Neural cell (in vitro differentiated cells): ENCODE data around the gene GANC. TPM values are rescaled to one million over a fixed set of nuclear protein-coding genes. Genes with fewer than 3 reads are reported as not detected.

Experiments used
- H2AFZ ChIP-seq: fragments of 200-600, 300-800 bp; sonication (generic), shearing (Covaris generic); 2 replicates; pipeline ENCODE4 v1.6.0; 2014; ENCODE audit warnings: low read depth, mild to moderate bottlenecking, antibody characterized with exemption, low read length, moderate library complexity
- H3F3A ChIP-seq: fragments of 200-600 bp; shearing (Covaris generic); 2 replicates; pipeline ENCODE4 v1.6.1; 2016; ENCODE audit warnings: mild to moderate bottlenecking, moderate library complexity, mixed read lengths, antibody characterized with exemption, low read length; ENCODE audit not compliant: insufficient read depth, poor library complexity, severe bottlenecking
- H3K27ac ChIP-seq: fragments of 200-600, 300-800 bp; sonication (generic), shearing (Covaris generic); 2 replicates; pipeline ENCODE4 v1.5.1; 2014; ENCODE audit warnings: mild to moderate bottlenecking, low read length, moderate library complexity
- H3K27me3 ChIP-seq: fragments of 300-800, 200-600 bp; sonication (generic), shearing (Covaris generic); 2 replicates; pipeline ENCODE4 v1.6.0; 2014; ENCODE audit warnings: mild to moderate bottlenecking, low read depth, low read length, moderate library complexity; ENCODE audit not compliant: insufficient read depth
- H3K36me3 ChIP-seq: fragments of 300-800, 200-600 bp; sonication (generic), shearing (Covaris generic); 2 replicates; pipeline ENCODE4 v1.5.1; 2014; ENCODE audit warnings: mild to moderate bottlenecking, antibody characterized with exemption, low read length, moderate library complexity; ENCODE audit not compliant: insufficient read depth
- H3K4me2 ChIP-seq: fragments of 300-800, 200-600 bp; sonication (generic), shearing (Covaris generic); 2 replicates; pipeline ENCODE4 v1.6.0; 2014; ENCODE audit warnings: mild to moderate bottlenecking, low read length
- H3K4me3 ChIP-seq: fragments of 300-800, 200-600 bp; sonication (generic), shearing (Covaris generic); 2 replicates; pipeline ENCODE4 v1.5.1; 2014; ENCODE audit warnings: mild to moderate bottlenecking, low read length, moderate library complexity
- H3K79me2 ChIP-seq: fragments of 200-600 bp; shearing (Covaris generic); replicated peaks from 2 replicates; pipeline ENCODE4 v1.6.0; 2014; ENCODE audit warnings: mild to moderate bottlenecking, low read length, moderate library complexity; ENCODE audit not compliant: insufficient read depth
- H3K9ac ChIP-seq: fragments of 300-800, 200-600 bp; sonication (generic), shearing (Covaris generic); 2 replicates; pipeline ENCODE4 v1.6.1; 2016; ENCODE audit warnings: mild to moderate bottlenecking, low read length, mixed read lengths
- H3K9me2 ChIP-seq: fragments of 200-600 bp; shearing (Covaris generic); 2 replicates; pipeline ENCODE4 v1.6.1; 2016; ENCODE audit warnings: mild to moderate bottlenecking, low read length, mixed read lengths; ENCODE audit not compliant: insufficient read depth
- H3K9me3 ChIP-seq: fragments of 200-600, 300-800 bp; sonication (generic), shearing (Covaris generic); 2 replicates; pipeline ENCODE4 v1.6.1; 2016; ENCODE audit warnings: mild to moderate bottlenecking, mixed run types, low read length, moderate library complexity, mixed read lengths
- H4K20me1 ChIP-seq: fragments of 200-600 bp; shearing (Covaris generic); 2 replicates; pipeline ENCODE4 v1.6.1; 2016; ENCODE audit warnings: mild to moderate bottlenecking, mixed run types; ENCODE audit not compliant: insufficient read depth
- EP300 ChIP-seq: fragments of 450-650 bp; conservative IDR thresholded peaks from 2 replicates; pipeline ENCODE4 v1.6.1; 2014; ENCODE audit warnings: antibody characterized with exemption, mild to moderate bottlenecking, moderate library complexity; ENCODE audit not compliant: poor library complexity, severe bottlenecking
- EZH2 ChIP-seq: fragments of 200-600, 300-800 bp; shearing (Covaris generic), sonication (generic); IDR thresholded peaks from 2 replicates; pipeline ENCODE4 v1.6.1; 2014; ENCODE audit warnings: antibody characterized with exemption, low read length, borderline replicate concordance, mild to moderate bottlenecking; ENCODE audit not compliant: insufficient read depth, poor library complexity, severe bottlenecking
- MXI1 ChIP-seq: fragments of 450-650 bp; conservative IDR thresholded peaks from 2 replicates; pipeline ENCODE4 v1.6.1; 2014; ENCODE audit warnings: antibody characterized with exemption, mild to moderate bottlenecking; ENCODE audit not compliant: poor library complexity, severe bottlenecking
- POLR2AphosphoS5 ChIP-seq: IDR thresholded peaks from 2 replicates; pipeline ENCODE4 v1.6.1; 2012
- RAD21 ChIP-seq: fragments of 450-650 bp; conservative IDR thresholded peaks from 2 replicates; pipeline ENCODE4 v1.6.1; 2014; ENCODE audit warnings: antibody characterized with exemption, mild to moderate bottlenecking, moderate library complexity
- REST ChIP-seq: IDR thresholded peaks from 2 replicates; pipeline ENCODE4 v1.6.1; 2012; ENCODE audit warnings: borderline replicate concordance
- SMC3 ChIP-seq: fragments of 450-650 bp; conservative IDR thresholded peaks from 2 replicates; pipeline ENCODE4 v1.6.1; 2014; ENCODE audit warnings: antibody characterized with exemption, mild to moderate bottlenecking, moderate library complexity; ENCODE audit not compliant: poor library complexity
- TAF1 ChIP-seq: IDR thresholded peaks from 2 replicates; pipeline ENCODE4 v1.6.1; 2012; ENCODE audit warnings: low read depth
- polyA plus RNA-seq: library from polyadenylated mRNA; depleted of rRNA; stranded (reverse); fragments of >200 nt; gene quantifications from 2 replicates; pipeline ENCODE4 v1.2.3, GENCODE V29; 2014
- TF ChIP-seq, protein P1 (sequence below): fragments of 450-650 bp; IDR thresholded peaks from 2 replicates; pipeline ENCODE4 v1.5.1; 2014; ENCODE audit warnings: antibody characterized with exemption, mild to moderate bottlenecking, moderate library complexity; ENCODE audit not compliant: poor library complexity, severe bottlenecking

GANC gene
- polyA plus RNA-seq, 1 donor from 2014 or later = 6.0 TPM

DNA sequence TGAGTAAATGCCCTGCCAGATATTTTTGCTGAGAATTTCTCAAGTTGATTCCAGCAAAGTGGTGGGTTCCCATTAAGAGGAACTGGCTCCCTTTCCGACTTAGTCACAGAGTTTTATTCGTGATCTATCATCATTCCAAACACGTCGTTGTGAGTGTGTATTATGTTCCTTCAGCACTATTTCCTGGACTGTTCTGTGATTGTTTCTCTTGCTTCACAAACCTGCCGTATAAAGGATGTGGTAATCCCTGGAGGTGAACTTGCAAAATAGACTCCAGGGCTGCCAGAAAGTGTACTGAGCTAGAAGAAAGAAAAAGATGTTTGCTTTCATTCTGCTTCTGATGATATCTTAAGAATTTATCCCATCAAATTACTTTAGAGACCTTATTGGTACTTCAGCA is 71.8 kb downstream of the GANC start:
- TF ChIP-seq EZH2 (no peak), MXI1 (no peak), SMC3 (no peak), REST (no peak), POLR2AphosphoS5 (no peak), RAD21 (no peak), EP300 (no peak), TAF1 (no peak)
- TF ChIP-seq, protein P1, sequence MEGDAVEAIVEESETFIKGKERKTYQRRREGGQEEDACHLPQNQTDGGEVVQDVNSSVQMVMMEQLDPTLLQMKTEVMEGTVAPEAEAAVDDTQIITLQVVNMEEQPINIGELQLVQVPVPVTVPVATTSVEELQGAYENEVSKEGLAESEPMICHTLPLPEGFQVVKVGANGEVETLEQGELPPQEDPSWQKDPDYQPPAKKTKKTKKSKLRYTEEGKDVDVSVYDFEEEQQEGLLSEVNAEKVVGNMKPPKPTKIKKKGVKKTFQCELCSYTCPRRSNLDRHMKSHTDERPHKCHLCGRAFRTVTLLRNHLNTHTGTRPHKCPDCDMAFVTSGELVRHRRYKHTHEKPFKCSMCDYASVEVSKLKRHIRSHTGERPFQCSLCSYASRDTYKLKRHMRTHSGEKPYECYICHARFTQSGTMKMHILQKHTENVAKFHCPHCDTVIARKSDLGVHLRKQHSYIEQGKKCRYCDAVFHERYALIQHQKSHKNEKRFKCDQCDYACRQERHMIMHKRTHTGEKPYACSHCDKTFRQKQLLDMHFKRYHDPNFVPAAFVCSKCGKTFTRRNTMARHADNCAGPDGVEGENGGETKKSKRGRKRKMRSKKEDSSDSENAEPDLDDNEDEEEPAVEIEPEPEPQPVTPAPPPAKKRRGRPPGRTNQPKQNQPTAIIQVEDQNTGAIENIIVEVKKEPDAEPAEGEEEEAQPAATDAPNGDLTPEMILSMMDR = no peak
- H3K4me3 ChIP-seq = no peak overlapping the region
- H3K4me2 ChIP-seq = no peak overlapping the region
- no peaks in the 10 kb centered on the region for H3K9me2 ChIP-seq
- H2AFZ ChIP-seq = no peak overlapping the region
- no peaks in the 10 kb centered on the region for H3K36me3 ChIP-seq
- H3K27me3 ChIP-seq = no peaks in the 10 kb centered on the region
- H3K79me2 ChIP-seq = no peaks in the 10 kb centered on the region
- no peaks in the 10 kb centered on the region for H3F3A ChIP-seq
- no peak overlapping the region for H3K9ac ChIP-seq
- H3K9me3 ChIP-seq = no peaks in the 10 kb centered on the region
- H4K20me1 ChIP-seq = no peaks in the 10 kb centered on the region
- no peak overlapping the region for H3K27ac ChIP-seq

DNA sequence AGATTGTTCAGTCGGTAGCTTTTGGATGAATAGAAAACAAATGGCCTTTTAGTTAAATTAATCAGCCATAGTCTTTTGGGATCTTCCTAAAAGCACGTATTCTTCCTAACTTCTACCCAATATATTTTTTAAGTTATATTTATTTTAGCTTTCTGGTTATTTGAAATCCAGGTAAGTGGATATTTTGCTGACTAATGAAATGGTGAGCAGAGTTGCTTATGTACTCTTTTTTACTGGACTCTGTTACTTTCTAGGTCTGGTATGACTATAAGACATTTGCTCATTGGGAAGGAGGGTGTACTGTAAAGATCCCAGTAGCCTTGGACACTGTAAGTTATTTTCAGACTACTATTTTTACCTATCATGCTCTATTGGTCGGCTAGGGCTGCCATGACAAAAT is 72.5 kb downstream of the GANC start:
- Histone ChIP-seq H3K27me3 (no peaks in the 10 kb centered on the region), H3K9ac (no peak overlapping the region), H3K9me2 (no peaks in the 10 kb centered on the region), H3K9me3 (no peaks in the 10 kb centered on the region), H3K79me2 (no peaks in the 10 kb centered on the region), H3K36me3 (no peaks in the 10 kb centered on the region), H3K4me2 (no peak overlapping the region), H2AFZ (no peak overlapping the region), H3K27ac (no peak overlapping the region), H4K20me1 (no peaks in the 10 kb centered on the region), H3K4me3 (no peak overlapping the region), H3F3A (no peaks in the 10 kb centered on the region)
- TF ChIP-seq EZH2 (no peak), RAD21 (no peak), EP300 (no peak)
- TF ChIP-seq, protein P1 = no peak
